ENCODE results near the gene ATP9A. TPM values are rescaled to one million over a fixed set of nuclear protein-coding genes. Genes with fewer than 3 reads are reported as not detected.
"Not testable (repeated sequence)": the region's sequence is repeated elsewhere in the genome, so short reads cannot be mapped to it uniquely, and the experiment has no call there.

ATP9A gene
- total RNA-seq, 2 experiments from 2014 or later = 0.18 to 0.21 TPM

DNA sequence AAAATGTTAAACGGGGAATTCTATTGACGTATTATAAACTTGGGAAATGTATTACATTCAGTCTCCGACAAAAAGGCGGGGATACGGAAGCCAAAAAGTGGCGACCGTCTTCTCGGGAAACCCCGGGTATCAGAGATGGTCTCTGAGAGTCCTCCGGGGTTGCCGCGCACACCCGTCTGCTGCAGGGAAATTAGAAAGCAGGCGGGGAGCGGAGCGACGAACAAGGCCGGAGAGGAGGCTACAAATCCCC, 32.6 kb upstream of the ATP9A start:
- peak; percentile 12 for DNase-seq
- H3K9me3 Mint-ChIP-seq = no peaks in the 10 kb centered on the region
- peaks cover 4% of the 10 kb centered on the region for H3K4me1 Mint-ChIP-seq
- H3K27ac Mint-ChIP-seq = no peak overlapping the region
- H3K27me3 Mint-ChIP-seq = peaks cover 76% of the 10 kb centered on the region
- H3K4me3 Mint-ChIP-seq = peak overlapping the region; percentile 47
- no peaks in the 10 kb centered on the region for H3K36me3 Mint-ChIP-seq

DNA sequence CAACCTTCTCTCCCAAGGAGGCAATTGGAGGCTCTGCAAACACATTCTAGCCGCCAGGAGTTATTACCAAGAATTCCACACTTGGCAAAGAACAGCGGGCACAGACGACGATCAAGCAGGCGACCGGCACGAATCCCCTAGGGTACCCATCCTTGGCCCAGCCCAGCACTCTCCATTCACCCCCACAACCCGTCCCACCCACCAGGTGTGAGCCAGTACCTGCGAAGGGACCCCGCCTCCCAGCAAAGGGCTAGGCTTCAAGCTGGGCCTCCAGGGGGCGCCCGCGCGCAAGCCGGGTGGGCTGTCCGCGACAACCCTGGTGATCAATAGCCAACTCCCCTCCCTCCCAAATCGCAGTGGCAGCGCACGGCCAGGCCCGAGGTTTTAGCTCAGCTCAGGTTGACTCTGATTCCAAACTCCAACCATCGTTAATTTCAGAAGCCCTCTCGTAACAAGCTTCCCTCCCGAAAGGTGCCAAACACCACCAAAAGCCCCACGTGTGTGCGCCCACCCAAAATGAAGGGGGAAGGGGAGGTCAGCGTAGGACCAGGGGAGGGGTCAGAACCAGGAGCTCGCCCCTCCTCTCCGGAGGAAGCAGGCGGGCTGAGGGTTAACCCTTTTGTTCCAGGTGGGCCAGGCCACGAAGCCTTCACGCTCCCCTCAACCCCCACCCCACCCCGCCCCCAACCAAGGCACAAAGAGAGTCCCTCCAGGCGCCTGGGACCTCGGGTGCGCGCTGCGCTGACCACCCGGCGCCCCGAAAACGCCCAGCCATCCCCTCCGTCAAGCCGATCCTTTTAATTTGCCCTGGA, 32.1 kb upstream of the ATP9A start:
- no peak overlapping the region for H3K27ac Mint-ChIP-seq
- H3K9me3 Mint-ChIP-seq = no peaks in the 10 kb centered on the region
- H3K4me1 Mint-ChIP-seq = peaks cover 4% of the 10 kb centered on the region
- H3K36me3 Mint-ChIP-seq = no peaks in the 10 kb centered on the region
- peak; percentile 78 for DNase-seq
- peaks cover 76% of the 10 kb centered on the region for H3K27me3 Mint-ChIP-seq
- H3K4me3 Mint-ChIP-seq = peak overlapping the region; percentile 47

- no peak for DNase-seq
- Mint-ChIP-seq H3K36me3 (no peaks in the 10 kb centered on the region), H3K27me3 (peaks cover 75% of the 10 kb centered on the region), H3K4me1 (peaks cover 4% of the 10 kb centered on the region), H3K9me3 (no peaks in the 10 kb centered on the region), H3K4me3 (no peak overlapping the region), H3K27ac (no peak overlapping the region)
Observed at GRCh38 chr20:51799401-51799860, 31.2 kb upstream of the ATP9A start.

- H3K4me3 Mint-ChIP-seq = no peak overlapping the region
- peaks cover 4% of the 10 kb centered on the region for H3K4me1 Mint-ChIP-seq
- H3K27me3 Mint-ChIP-seq = peaks cover 66% of the 10 kb centered on the region
- no peak overlapping the region for H3K27ac Mint-ChIP-seq
- H3K9me3 Mint-ChIP-seq = no peaks in the 10 kb centered on the region
- no peak for DNase-seq
- H3K36me3 Mint-ChIP-seq = no peaks in the 10 kb centered on the region
Observed at GRCh38 chr20:51797357-51798025, 29.3 kb upstream of the ATP9A start.

DNA sequence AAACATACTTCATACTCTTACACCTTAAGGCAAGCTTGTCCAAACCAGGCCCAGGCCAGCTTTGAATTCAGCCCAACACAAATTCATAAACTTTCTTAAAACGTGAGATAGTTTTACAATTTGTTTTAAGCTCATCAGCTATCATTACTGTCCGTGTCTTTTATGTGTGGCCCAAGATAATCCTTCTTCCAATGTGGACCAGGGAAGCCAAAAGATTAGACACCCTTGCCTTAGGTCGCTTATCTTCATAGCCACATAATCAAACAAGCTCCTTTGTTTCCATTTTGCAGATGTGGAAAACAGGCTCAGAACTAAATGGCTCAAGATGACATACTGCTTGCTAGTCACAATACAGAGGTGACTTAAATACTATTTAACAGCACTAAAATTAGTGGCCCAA, 28.1 kb upstream of the ATP9A start:
- no peaks in the 10 kb centered on the region for H3K9me3 Mint-ChIP-seq
- no peaks in the 10 kb centered on the region for H3K36me3 Mint-ChIP-seq
- peaks cover 4% of the 10 kb centered on the region for H3K4me1 Mint-ChIP-seq
- H3K27ac Mint-ChIP-seq = no peak overlapping the region
- H3K27me3 Mint-ChIP-seq = peaks cover 56% of the 10 kb centered on the region
- H3K4me3 Mint-ChIP-seq = no peak overlapping the region
- DNase-seq = no peak

- H3K9me3 Mint-ChIP-seq = no peaks in the 10 kb centered on the region
- peaks cover 24% of the 10 kb centered on the region for H3K27me3 Mint-ChIP-seq
- H3K36me3 Mint-ChIP-seq = no peaks in the 10 kb centered on the region
- no peak overlapping the region for H3K27ac Mint-ChIP-seq
- H3K4me1 Mint-ChIP-seq = no peaks in the 10 kb centered on the region
- H3K4me3 Mint-ChIP-seq = no peak overlapping the region
- no peak for DNase-seq
Observed at GRCh38 chr20:51792960-51793359, 24.8 kb upstream of the ATP9A start.

GRCh38 chr20:51791626-51792025, 23.4 kb upstream of the ATP9A start:
- Mint-ChIP-seq H3K4me1 (no peaks in the 10 kb centered on the region), H3K9me3 (no peaks in the 10 kb centered on the region), H3K4me3 (no peak overlapping the region), H3K27me3 (peaks cover 16% of the 10 kb centered on the region), H3K36me3 (no peaks in the 10 kb centered on the region), H3K27ac (no peak overlapping the region)
- DNase-seq = no peak

- H3K4me3 Mint-ChIP-seq = no peak overlapping the region
- H3K9me3 Mint-ChIP-seq = no peaks in the 10 kb centered on the region
- H3K27ac Mint-ChIP-seq = no peak overlapping the region
- H3K27me3 Mint-ChIP-seq = peaks cover 10% of the 10 kb centered on the region
- no peaks in the 10 kb centered on the region for H3K36me3 Mint-ChIP-seq
- no peaks in the 10 kb centered on the region for H3K4me1 Mint-ChIP-seq
- DNase-seq = no peak
Observed at GRCh38 chr20:51790256-51790655, 22.1 kb upstream of the ATP9A start.

DNA sequence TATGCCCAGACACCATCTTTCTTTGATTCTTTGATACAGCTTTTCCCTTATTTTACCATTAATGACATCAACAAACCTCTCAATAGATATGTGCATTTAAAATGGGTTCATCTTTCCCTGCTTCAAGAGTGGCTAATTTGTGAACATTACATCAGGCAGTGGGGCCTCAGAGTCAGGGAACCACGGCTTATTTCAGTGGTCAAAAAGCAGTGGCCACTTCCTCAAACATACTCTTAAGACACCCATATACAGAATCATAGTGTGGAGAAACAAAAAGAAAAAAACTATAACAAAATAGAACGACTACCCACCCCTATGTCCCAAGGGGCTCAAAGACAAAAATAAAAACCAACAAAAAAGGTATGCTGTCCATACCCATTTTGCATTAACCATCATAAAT, 21.2 kb upstream of the ATP9A start:
- H3K27ac Mint-ChIP-seq = no peak overlapping the region
- no peaks in the 10 kb centered on the region for H3K36me3 Mint-ChIP-seq
- no peak overlapping the region for H3K4me3 Mint-ChIP-seq
- no peaks in the 10 kb centered on the region for H3K4me1 Mint-ChIP-seq
- no peaks in the 10 kb centered on the region for H3K9me3 Mint-ChIP-seq
- DNase-seq = no peak
- H3K27me3 Mint-ChIP-seq = peaks cover 5% of the 10 kb centered on the region

DNA sequence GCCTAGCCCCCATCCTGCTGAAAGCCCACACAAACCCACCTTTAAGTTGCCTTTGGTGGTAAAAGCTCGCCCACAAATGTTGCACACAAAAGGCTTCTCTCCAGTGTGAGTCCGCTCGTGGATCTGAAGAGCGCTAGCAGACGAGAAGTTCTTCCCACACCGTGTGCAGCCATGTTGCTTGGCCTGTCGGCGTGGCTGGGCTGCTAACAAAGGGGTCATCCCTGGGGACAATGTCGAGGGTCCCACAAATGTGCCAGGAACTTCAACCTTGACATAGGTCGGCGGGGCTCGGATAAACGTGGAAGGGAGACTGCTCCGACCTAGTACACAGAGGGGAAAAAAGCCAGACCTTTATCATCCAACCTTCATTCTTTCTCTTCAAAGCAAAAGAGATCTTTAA, 20.6 kb upstream of the ATP9A start:
- Mint-ChIP-seq H3K27ac (no peak overlapping the region), H3K27me3 (peaks cover 5% of the 10 kb centered on the region), H3K9me3 (no peaks in the 10 kb centered on the region), H3K4me3 (no peak overlapping the region), H3K4me1 (no peaks in the 10 kb centered on the region), H3K36me3 (no peaks in the 10 kb centered on the region)
- DNase-seq = no peak

DNA sequence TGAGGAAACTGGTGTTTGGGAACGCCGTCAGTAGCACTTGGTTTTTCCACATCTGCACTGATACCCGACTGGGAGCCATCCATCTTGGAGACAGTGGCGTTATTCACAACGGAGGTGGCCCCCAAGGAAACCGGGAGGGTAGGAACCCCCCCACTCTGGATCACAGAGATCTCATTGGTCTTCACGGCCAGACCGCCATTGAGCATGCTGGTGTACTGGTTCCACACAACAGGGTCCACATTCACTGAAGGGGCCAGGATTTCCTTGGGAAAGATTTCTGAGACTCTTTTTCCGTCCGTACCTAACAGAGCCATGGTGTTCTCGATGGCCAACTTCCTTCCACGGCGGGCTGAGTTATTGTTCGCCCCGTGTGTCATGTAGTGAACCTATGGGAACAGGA, 16.1 kb upstream of the ATP9A start:
- Mint-ChIP-seq H3K36me3 (no peaks in the 10 kb centered on the region), H3K4me1 (no peaks in the 10 kb centered on the region), H3K27me3 (peaks cover 4% of the 10 kb centered on the region), H3K4me3 (no peak overlapping the region), H3K9me3 (no peaks in the 10 kb centered on the region), H3K27ac (no peak overlapping the region)
- DNase-seq = no peak

GRCh38 chr20:51778229-51778759, 10.1 kb upstream of the ATP9A start:
- not testable (repeated sequence) for H3K27ac Mint-ChIP-seq, H3K4me3 Mint-ChIP-seq, H3K36me3 Mint-ChIP-seq, H3K4me1 Mint-ChIP-seq, H3K9me3 Mint-ChIP-seq, DNase-seq
- H3K27me3 Mint-ChIP-seq = peaks cover 12% of the 10 kb centered on the region

- DNase-seq = no peak
- Mint-ChIP-seq H3K9me3 (peaks cover 9% of the 10 kb centered on the region), H3K36me3 (peaks cover 2% of the 10 kb centered on the region), H3K4me1 (no peaks in the 10 kb centered on the region), H3K4me3 (no peak overlapping the region), H3K27ac (no peak overlapping the region), H3K27me3 (peaks cover 21% of the 10 kb centered on the region)
Observed at GRCh38 chr20:51775241-51775640, 7.1 kb upstream of the ATP9A start.

- Mint-ChIP-seq H3K27me3 (peaks cover 44% of the 10 kb centered on the region), H3K9me3 (no peaks in the 10 kb centered on the region), H3K4me1 (peaks cover 2% of the 10 kb centered on the region), H3K4me3 (no peak overlapping the region), H3K27ac (no peak overlapping the region), H3K36me3 (no peaks in the 10 kb centered on the region)
- no peak for DNase-seq
Observed at GRCh38 chr20:51772236-51772635, 4.0 kb upstream of the ATP9A start.

DNA sequence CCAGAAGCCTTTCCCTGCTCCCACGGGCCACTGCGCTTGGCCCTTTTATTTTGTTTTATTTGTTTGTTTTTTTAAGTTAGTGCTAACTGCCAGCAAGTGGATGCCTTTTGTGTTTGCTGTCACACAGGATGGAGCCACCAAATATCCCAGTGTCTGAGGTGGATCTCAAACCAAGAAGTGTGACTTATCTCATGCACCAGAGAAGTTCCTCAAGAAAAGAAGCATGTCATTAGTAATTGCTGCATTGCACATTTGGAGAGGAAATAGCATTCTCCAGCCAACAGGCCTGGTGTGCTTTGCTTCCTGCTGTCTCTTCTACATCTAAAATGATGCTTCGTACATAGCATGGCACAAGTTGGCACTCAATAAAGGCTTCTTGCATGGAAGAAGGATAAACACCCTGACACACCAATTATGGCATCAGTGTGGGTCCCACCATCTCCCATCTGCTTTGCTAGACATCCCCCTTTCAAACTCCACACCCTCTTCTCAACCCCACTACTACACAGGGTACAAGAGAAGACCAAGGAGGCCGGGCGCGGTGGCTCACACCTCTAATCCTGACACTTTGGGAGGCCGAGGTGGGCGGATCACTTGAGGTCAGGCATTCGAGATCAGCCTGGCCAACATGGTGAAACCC, 1.9 kb upstream of the ATP9A start:
- Mint-ChIP-seq H3K9me3 (no peaks in the 10 kb centered on the region), H3K36me3 (no peaks in the 10 kb centered on the region), H3K27me3 (peaks cover 54% of the 10 kb centered on the region), H3K4me1 (peaks cover 2% of the 10 kb centered on the region), H3K27ac (no peak overlapping the region), H3K4me3 (no peak overlapping the region)
- DNase-seq = no peak

Data from activated naive CD8-positive, alpha-beta T cell treated with anti-CD3 and anti-CD28 coated beads for 36 hours (primary cell).